GM12878 (cell line): ENCODE results near the gene WWC2. TPM values are rescaled to one million over a fixed set of nuclear protein-coding genes. Genes with fewer than 3 reads are reported as not detected.

Experiments
- ATAC-seq: fragments of 200-7000 bp; cut with Tn5 transposase; 3 replicates; pipeline ENCODE4 v1.9.1; 2020; ENCODE audit warnings: mild to moderate bottlenecking, moderate library complexity
- BruUV-seq: library from RNA; stranded (reverse); fragments of 400-500 nt; replicated peaks from 2 replicates; lab custom pipeline; 2021; lab: Mats Ljungman, UMichigan
- CTCF ChIA-PET: fragments of 300-600 bp; sonication (Branson Sonifier 250); formaldehyde crosslinking; extraction: SDS; loops from one replicate; lab custom pipeline; 2021; ENCODE audit warnings: inconsistent platforms; lab: Yijun Ruan, JAX
- POLR2A ChIA-PET: fragments of 350-600 bp; formaldehyde crosslinking; extraction: SDS; loops from one replicate; lab custom pipeline; 2021; ENCODE audit warnings: inconsistent platforms; lab: Charles Lee
- RAD21 ChIA-PET: fragments of 300-600 bp; sonication (Branson Sonifier 250); formaldehyde crosslinking; loops from one replicate; lab custom pipeline; 2023; ENCODE audit warnings: antibody characterized with exemption; ENCODE audit not compliant: unreplicated experiment; lab: Charles Lee
- SMC1A ChIA-PET: fragments of 300-600 bp; sonication (Branson Sonifier 250); formaldehyde crosslinking; loops from one replicate; lab custom pipeline; 2023; ENCODE audit not compliant: unreplicated experiment, uncharacterized antibody; lab: Charles Lee
- DNase-seq: peaks from one replicate; pipeline ENCODE4 v3.0.0-alpha.2; 2011; ENCODE audit warnings: low read depth, low spot score
- FAIRE-seq: peaks from 3 replicates; lab custom pipeline; 2011; peaks lifted over from hg19 to GRCh38; lab: Jason Lieb, UNC
- H2AFZ ChIP-seq: 2 replicates; pipeline ENCODE4 v1.6.0; 2011; ENCODE audit warnings: low read depth, low read length, control low read depth; ENCODE audit not compliant: control insufficient read depth
- H3K27ac ChIP-seq: 2 replicates; pipeline ENCODE4 v1.5.1; 2011; ENCODE audit warnings: control low read depth; ENCODE audit not compliant: control insufficient read depth, insufficient read depth
- H3K27me3 ChIP-seq, 2 experiments: replicated peaks in 1 of 2; 2 replicates each; pipeline versions ENCODE4 v1.6.0 to v1.6.1; 2011; ENCODE audit warnings: low read length in 1 of 2; ENCODE audit not compliant: control insufficient read depth in 2 of 2, insufficient read depth in 2 of 2
- H3K36me3 ChIP-seq, 2 experiments: 2 replicates each; pipeline ENCODE4 v1.5.1; 2011; ENCODE audit warnings: low read length in 1 of 2; ENCODE audit not compliant: control insufficient read depth in 2 of 2, insufficient read depth in 2 of 2
- H3K4me1 ChIP-seq: 2 replicates; pipeline ENCODE4 v1.6.1; 2011; ENCODE audit warnings: mild to moderate bottlenecking, low read length, moderate library complexity, mixed read lengths; ENCODE audit not compliant: control insufficient read depth, insufficient read depth
- H3K4me2 ChIP-seq: 2 replicates; pipeline ENCODE4 v1.6.0; 2011; ENCODE audit warnings: control low read depth; ENCODE audit not compliant: control insufficient read depth, insufficient read depth
- H3K4me3 ChIP-seq: fragments of 200-600 bp; sonication (generic); 2 replicates; pipeline ENCODE4 v1.5.1; 2016
- H3K79me2 ChIP-seq: 2 replicates; pipeline ENCODE4 v1.6.0; 2011; ENCODE audit warnings: low read length; ENCODE audit not compliant: control insufficient read depth, insufficient read depth
- H3K9ac ChIP-seq: 2 replicates; pipeline ENCODE4 v1.8.0; 2011; ENCODE audit warnings: low read length, control low read depth, mixed read lengths; ENCODE audit not compliant: control insufficient read depth, insufficient read depth
- H3K9me3 ChIP-seq: replicated peaks from 3 replicates; pipeline ENCODE4 v1.5.1; 2011; ENCODE audit warnings: mild to moderate bottlenecking, low read length; ENCODE audit not compliant: control insufficient read depth, insufficient read depth
- H4K20me1 ChIP-seq: 2 replicates; pipeline ENCODE4 v1.6.0; 2011; ENCODE audit not compliant: control insufficient read depth, insufficient read depth
- BHLHE40 ChIP-seq, 2 experiments: fragments of 450-650 bp in 1 of 2; IDR thresholded peaks; 2 replicates each; pipeline ENCODE4 v1.6.1; 2011 to 2017; ENCODE audit warnings: low read depth in 2 of 2, borderline replicate concordance in 1 of 2, improper control_type of control experiment in 1 of 2, low read length in 1 of 2, mild to moderate bottlenecking in 1 of 2
- HSF1 ChIP-seq: fragments of 150-350 bp; IDR thresholded peaks from 2 replicates; pipeline ENCODE4 v1.6.1; 2014; ENCODE audit warnings: mild to moderate bottlenecking, low read depth, low read length
- MAX ChIP-seq: IDR thresholded peaks from 2 replicates; pipeline ENCODE4 v1.6.1; 2012; ENCODE audit warnings: low read depth, low read length, improper control_type of control experiment
- MEF2B ChIP-seq: fragments of 450-650 bp; IDR thresholded peaks from 2 replicates; pipeline ENCODE4 v1.6.1; 2018; ENCODE audit warnings: mild to moderate bottlenecking, moderate library complexity; ENCODE audit not compliant: partially characterized antibody, poor library complexity, severe bottlenecking
- NFYB ChIP-seq: IDR thresholded peaks from 2 replicates; pipeline ENCODE4 v1.6.1; 2011; ENCODE audit warnings: low read depth, mild to moderate bottlenecking, low read length, improper control_type of control experiment, moderate library complexity; ENCODE audit not compliant: insufficient read depth
- TARDBP ChIP-seq: IDR thresholded peaks from 2 replicates; pipeline ENCODE4 v1.6.1; 2016; ENCODE audit warnings: borderline replicate concordance
- YBX1 ChIP-seq: fragments of 450-650 bp; IDR thresholded peaks from 2 replicates; pipeline ENCODE4 v1.6.1; 2016; ENCODE audit warnings: antibody characterized with exemption
- ZBED1 ChIP-seq: IDR thresholded peaks from 2 replicates; pipeline ENCODE4 v1.6.1; 2016; ENCODE audit warnings: borderline replicate concordance
- ZBTB33 ChIP-seq: fragments of 450-650 bp; IDR thresholded peaks from 2 replicates; pipeline ENCODE4 v1.6.1; 2017; ENCODE audit warnings: mild to moderate bottlenecking
- WGBS: methylation state at CpG from one replicate; pipeline ENCODE4 v1.1.6; 2016; ENCODE audit warnings: low lambda C conversion rate; ENCODE audit not compliant: insufficient replicate concordance, insufficient coverage; ENCODE audit errors: missing lambda C conversion rate; 5-methylcytosine and 5-hydroxymethylcytosine counted together
- in situ Hi-C: fragments of 300-500 bp; cut with MboI; formaldehyde crosslinking; loops from 9 replicates; pipeline ENCODE4 v1.14.3; 2018; ENCODE audit warnings: mixed read lengths
- intact Hi-C: fragments of 100-400 bp; cut with micrococcal nuclease; formaldehyde crosslinking; loops from one replicate; pipeline ENCODE4 v1.14.2; 2022; ENCODE audit not compliant: unreplicated experiment
- polyA plus RNA-seq, 11 experiments: library from polyadenylated mRNA; depleted of rRNA in 4 of 11; unstranded in 6 of 11; stranded (reverse) in 5 of 11; fragments of >200 nt; fragmentation: Nextera tagmentation in 4 of 11; fragmentation: Illumina TruSeq in 1 of 11; extraction: Ambion mirVana in 4 of 11; extraction: Trizol in 1 of 11; gene quantifications; 1 replicate in 1 of 11; 2 replicates in 10 of 11; pipeline versions ENCODE4 v1.2.1 to v1.2.3, GENCODE V29; 2011 to 2016; ENCODE audit warnings: inconsistent platforms in 2 of 11, missing spikeins in 2 of 11, low read depth in 1 of 11
- total RNA-seq, 4 experiments: library from RNA; depleted of rRNA in 3 of 4; stranded (reverse); fragments of >200 nt in 3 of 4; fragmentation: Illumina TruSeq in 1 of 4; extraction: Trizol in 1 of 4; gene quantifications; 2 replicates each; pipeline versions ENCODE4 v1.2.1 to v1.2.3, GENCODE V29; 2013 to 2021

WWC2 gene
- total and polyA plus RNA-seq, 10 of the 15 experiments (the other 5 are each of a cell fraction or from before 2014, with no cell fraction given), result 0.02 to 0.72 (median 0.06) TPM; not detected in 3

GRCh38 chr4:183362036-183362435 is 263.0 kb downstream of the WWC2 start (continued):
- TF ChIP-seq ZBED1 (no peak), MEF2B (no peak), YBX1 (no peak), ZBTB33 (no peak)
- TF ChIP-seq, all 136 proteins: peak for 0

GRCh38 chr4:183362916-183363542 is 264.0 kb downstream of the WWC2 start:
- no peak for ATAC-seq
- no peak for DNase-seq
- H2AFZ ChIP-seq, result no peak overlapping the region
- H3K79me2 ChIP-seq, result no peaks in the 10 kb centered on the region
- FAIRE-seq, result no peak
- no peak overlapping the region for H3K27ac ChIP-seq
- ChIA-PET POLR2A (no interaction called here), RAD21 (interaction anchor here (0.7 kb wide), 1 partner anchor 322 kb away, joined by 3 read pairs; no protein-coding TSS in a partner anchor), CTCF (interaction anchor here (0.6 kb wide), 1 partner anchor 764 kb away, joined by 3 read pairs; no protein-coding TSS in a partner anchor), SMC1A (interaction anchor here (1.0 kb wide), 1 partner anchor 288 kb away, joined by 3 read pairs; no protein-coding TSS in a partner anchor)
- no peaks in the 10 kb centered on the region for H3K4me1 ChIP-seq
- no peaks in the 10 kb centered on the region for H3K36me3 ChIP-seq
- H3K9ac ChIP-seq, result no peak overlapping the region
- BruUV-seq, result no TSS peak
- in situ Hi-C loops, result no loop called here
- TF ChIP-seq HSF1, result no peak
- no peak for TF ChIP-seq NFYB
- peak in 1 of 2 experiments; percentile 60; a peak in 2 of 4 replicates for TF ChIP-seq BHLHE40 (IDR thresholded peaks at IDR 0.05; ENCODE audit: borderline replicate concordance in 1 of 2, low read depth in 2 of 2, low read length in 1 of 2)
- TF ChIP-seq TARDBP, result no peak
- TF ChIP-seq MAX, result no peak
- H3K9me3 ChIP-seq, result no peaks in the 10 kb centered on the region
- intact Hi-C loops, result no loop called here
- H4K20me1 ChIP-seq, result no peaks in the 10 kb centered on the region
- H3K4me2 ChIP-seq, result no peak overlapping the region
- 34% methylated on average over 15 of the region's 15 CpGs for WGBS
- no peaks in the 10 kb centered on the region for H3K27me3 ChIP-seq
- no peak overlapping the region for H3K4me3 ChIP-seq
